Uterus (tissue), 4 donors: ENCODE results near the gene LLPH. TPM values are rescaled to one million over a fixed set of nuclear protein-coding genes. Genes with fewer than 3 reads are reported as not detected.

Source experiments
- DNase-seq, 2 donors: peaks; one replicate each; pipeline ENCODE4 v3.0.0-alpha.2; 2019 to 2020
- H3K27ac ChIP-seq, 2 donors: fragments of 200-600 bp; sonication (generic); 1 replicate in 1 of 2; 2 replicates in 1 of 2; pipeline ENCODE4 v1.5.1; 2016 to 2018
- H3K27me3 ChIP-seq, 2 donors: fragments of 200-600 bp; sonication (generic); one replicate each; pipeline ENCODE4 v1.5.1; 2018 to 2019; ENCODE audit warnings: control low read depth in 1 of 2
- H3K36me3 ChIP-seq, 2 donors: fragments of 200-600 bp; sonication (generic); one replicate each; pipeline ENCODE4 v1.5.1; 2019; ENCODE audit warnings: control low read depth in 1 of 2
- H3K4me1 ChIP-seq, 2 donors: fragments of 200-600 bp; sonication (generic); one replicate each; pipeline ENCODE4 v1.5.1; 2018 to 2019; ENCODE audit warnings: control low read depth in 1 of 2
- H3K4me3 ChIP-seq, 2 donors: fragments of 200-600 bp; sonication (generic); 1 replicate in 1 of 2; 2 replicates in 1 of 2; pipeline ENCODE4 v1.5.1; 2018 to 2019; ENCODE audit warnings: mild to moderate bottlenecking in 1 of 2
- H3K9me3 ChIP-seq, 2 donors: fragments of 200-600 bp; sonication (generic); one replicate each; pipeline ENCODE4 v1.5.1; 2019; ENCODE audit warnings: control low read depth in 1 of 2
- POLR2A ChIP-seq, 2 donors: fragments of 450-650 bp; IDR thresholded peaks; one replicate each; pipeline ENCODE4 v1.6.1; 2016; ENCODE audit warnings: antibody characterized with exemption in 2 of 2, mild to moderate bottlenecking in 1 of 2, moderate library complexity in 1 of 2
- intact Hi-C: fragments of 100-400 bp; cut with DNase I; formaldehyde crosslinking; loops from one replicate; pipeline ENCODE4 v1.15.1; 2023; ENCODE audit warnings: low total_unique reads
- total RNA-seq, 4 donors: library from RNA; depleted of rRNA in 3 of 4; stranded (reverse); fragments of >200 nt in 3 of 4; gene quantifications; one replicate each; pipeline versions ENCODE4 v1.1.0 to v1.2.4, GENCODE V29; 2014 to 2023
- TF ChIP-seq, protein P1 (sequence below), 4 experiments: fragments of 200-600 bp in 2 of 4; fragments of 450-650 bp in 2 of 4; sonication (generic) in 2 of 4; IDR thresholded peaks; one replicate each; pipeline ENCODE4 v1.5.1; 2016 to 2019; ENCODE audit warnings: antibody characterized with exemption in 4 of 4, mild to moderate bottlenecking in 2 of 4, moderate library complexity in 1 of 4
- donor health status: DM: yes; HTN: yes; CAD: no.

Gene LLPH
- total RNA-seq, 4 donors from 2014 or later: 3.5 to 17.1 (median 7.2) TPM

DNA sequence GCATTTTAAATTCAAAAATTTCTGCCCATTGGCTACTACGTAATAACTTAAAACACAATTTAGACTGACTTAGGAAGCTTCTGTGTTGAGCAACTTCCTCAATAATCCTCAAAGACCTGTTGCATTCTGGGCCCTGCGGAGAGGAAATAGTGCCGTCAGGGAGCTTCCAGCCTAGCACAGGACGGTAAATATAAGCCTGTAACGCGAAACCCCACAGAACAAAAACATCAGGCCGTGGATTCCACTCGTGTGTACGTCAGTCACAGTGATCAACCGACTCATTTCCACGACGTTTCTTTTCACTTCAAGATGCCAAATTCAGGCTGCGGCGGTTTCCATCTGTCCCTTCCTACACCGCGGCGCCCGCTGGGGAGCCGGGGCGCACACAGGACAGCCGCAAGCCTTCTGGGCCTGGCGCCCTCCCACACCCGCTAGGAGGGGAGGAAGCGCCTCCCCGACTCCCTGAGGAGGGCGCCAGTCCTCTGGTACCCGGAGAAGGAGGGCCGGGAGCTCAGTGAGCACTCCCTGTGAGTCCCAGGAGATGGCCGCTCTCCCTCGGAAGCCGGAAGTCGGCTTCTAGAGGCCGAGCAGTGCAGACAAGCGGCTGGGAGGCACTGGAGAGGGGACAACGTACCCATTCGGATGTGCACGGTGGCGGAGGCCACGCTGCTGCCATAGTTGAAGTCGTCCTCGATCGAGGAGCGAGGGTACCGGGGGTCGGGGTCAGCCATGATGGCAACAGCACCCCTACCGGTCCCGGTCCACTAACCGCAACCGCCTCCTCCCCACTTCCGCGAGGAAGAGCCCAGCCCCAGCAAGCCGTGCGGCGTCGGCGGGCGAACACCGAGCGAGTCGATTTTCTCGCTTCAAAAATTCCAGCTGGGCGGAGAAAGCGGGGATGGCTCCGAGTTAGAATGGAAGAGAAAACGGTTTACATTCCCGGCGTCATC, 38.9 kb upstream of the LLPH start, which contains the start of gene TMBIM4:
Gene TMBIM4, minus strand, starts transcription at position 776 of the 950 bp plus-strand sequence. Its CDS starts 45 bp downstream, at position 731.
- no peaks in the 10 kb centered on the region for H3K27me3 ChIP-seq
- H3K4me1 ChIP-seq: no peaks in the 10 kb centered on the region
- peak; percentile 42 to 73 for TF ChIP-seq POLR2A (IDR thresholded peaks at IDR 0.05)
- TF ChIP-seq, protein P1, sequence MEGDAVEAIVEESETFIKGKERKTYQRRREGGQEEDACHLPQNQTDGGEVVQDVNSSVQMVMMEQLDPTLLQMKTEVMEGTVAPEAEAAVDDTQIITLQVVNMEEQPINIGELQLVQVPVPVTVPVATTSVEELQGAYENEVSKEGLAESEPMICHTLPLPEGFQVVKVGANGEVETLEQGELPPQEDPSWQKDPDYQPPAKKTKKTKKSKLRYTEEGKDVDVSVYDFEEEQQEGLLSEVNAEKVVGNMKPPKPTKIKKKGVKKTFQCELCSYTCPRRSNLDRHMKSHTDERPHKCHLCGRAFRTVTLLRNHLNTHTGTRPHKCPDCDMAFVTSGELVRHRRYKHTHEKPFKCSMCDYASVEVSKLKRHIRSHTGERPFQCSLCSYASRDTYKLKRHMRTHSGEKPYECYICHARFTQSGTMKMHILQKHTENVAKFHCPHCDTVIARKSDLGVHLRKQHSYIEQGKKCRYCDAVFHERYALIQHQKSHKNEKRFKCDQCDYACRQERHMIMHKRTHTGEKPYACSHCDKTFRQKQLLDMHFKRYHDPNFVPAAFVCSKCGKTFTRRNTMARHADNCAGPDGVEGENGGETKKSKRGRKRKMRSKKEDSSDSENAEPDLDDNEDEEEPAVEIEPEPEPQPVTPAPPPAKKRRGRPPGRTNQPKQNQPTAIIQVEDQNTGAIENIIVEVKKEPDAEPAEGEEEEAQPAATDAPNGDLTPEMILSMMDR (IDR thresholded peaks at IDR 0.05): peak; percentile 29 to 70 (median 50)
- DNase-seq: peak; percentile 85 to 86
- peak within 1 kb of the TSS; percentile 87 to 92 for H3K4me3 ChIP-seq
- intact Hi-C loops: no loop called here
- peak within 1 kb of the TSS; percentile 96 to 100 for H3K27ac ChIP-seq
- H3K36me3 ChIP-seq: no peaks in the 10 kb centered on the region
- no peaks in the 10 kb centered on the region for H3K9me3 ChIP-seq

DNA sequence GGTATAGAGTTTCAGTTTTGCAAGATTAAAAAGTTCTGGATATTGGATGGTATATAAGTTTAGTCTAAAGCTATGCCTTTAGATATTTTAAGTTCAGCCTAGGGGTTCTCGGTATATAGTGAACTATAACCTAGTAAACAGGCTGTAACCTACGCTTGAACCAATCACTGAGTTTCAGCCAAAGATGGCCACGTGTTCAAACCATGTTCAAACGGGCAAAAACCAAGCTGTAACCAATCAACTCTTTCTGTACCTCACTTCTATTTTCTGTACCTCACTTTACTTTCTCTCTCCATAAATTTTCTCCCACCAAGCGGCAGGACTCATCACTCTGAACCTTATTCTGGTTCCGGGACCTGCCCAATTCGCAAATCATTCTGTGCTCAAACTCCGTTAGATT, 37.9 kb upstream of the LLPH start:
- H3K4me1 ChIP-seq: no peaks in the 10 kb centered on the region
- no peaks in the 10 kb centered on the region for H3K36me3 ChIP-seq
- H3K9me3 ChIP-seq: no peaks in the 10 kb centered on the region
- H3K4me3 ChIP-seq: peak overlapping the region; percentile 87 to 92
- peak overlapping the region; percentile 96 to 100 for H3K27ac ChIP-seq
- DNase-seq: no peak
- TF ChIP-seq POLR2A (IDR thresholded peaks at IDR 0.05): no peak
- TF ChIP-seq, protein P1 (IDR thresholded peaks at IDR 0.05): no peak
- H3K27me3 ChIP-seq: no peaks in the 10 kb centered on the region
- intact Hi-C loops: no loop called here

DNA sequence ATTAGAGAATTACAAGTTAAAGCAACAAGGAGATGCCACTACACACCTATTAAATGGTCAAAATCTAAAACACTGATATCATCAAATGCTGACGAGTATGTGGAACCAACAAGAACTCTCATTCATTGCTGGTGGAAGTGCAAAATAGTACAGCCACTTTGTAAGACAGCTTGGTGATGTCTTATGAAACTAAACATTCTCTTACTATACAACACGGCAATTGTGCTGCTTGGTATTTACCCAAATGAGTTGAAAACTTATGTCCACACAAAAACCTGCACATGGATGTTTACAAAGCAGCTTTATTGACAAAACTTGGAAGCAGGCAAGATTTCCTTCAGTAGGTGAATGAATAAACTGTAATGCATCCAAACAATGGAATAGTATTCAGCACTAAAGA, 36.0 kb upstream of the LLPH start:
- no peaks in the 10 kb centered on the region for H3K27me3 ChIP-seq
- no peak overlapping the region for H3K27ac ChIP-seq
- H3K9me3 ChIP-seq: no peaks in the 10 kb centered on the region
- TF ChIP-seq, protein P1 (IDR thresholded peaks at IDR 0.05): no peak
- no peak for TF ChIP-seq POLR2A (IDR thresholded peaks at IDR 0.05)
- H3K36me3 ChIP-seq: no peaks in the 10 kb centered on the region
- no peak overlapping the region for H3K4me3 ChIP-seq
- intact Hi-C loops: no loop called here
- no peak for DNase-seq
- no peaks in the 10 kb centered on the region for H3K4me1 ChIP-seq

DNA sequence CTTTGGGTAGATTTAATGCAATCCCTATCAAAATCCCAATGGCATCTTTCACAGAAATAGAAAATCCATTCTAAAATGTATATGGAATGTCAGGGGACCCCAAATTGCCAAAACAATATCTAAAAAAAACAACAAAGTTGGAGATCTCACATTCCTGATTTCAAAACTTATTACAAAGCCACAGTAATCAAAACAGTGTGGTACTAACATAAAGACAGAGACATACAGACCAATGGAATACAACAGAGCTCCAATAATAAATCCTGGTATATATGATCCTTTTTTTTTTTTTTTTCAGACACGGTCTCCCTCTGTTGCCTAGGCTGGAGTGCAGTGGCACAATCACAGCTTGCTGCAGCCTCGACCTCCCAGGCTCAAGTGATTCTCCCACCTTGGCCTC, 34.6 kb upstream of the LLPH start:
- Histone ChIP-seq H3K9me3 (no peaks in the 10 kb centered on the region), H3K36me3 (no peaks in the 10 kb centered on the region), H3K27ac (no peak overlapping the region), H3K4me3 (no peak overlapping the region), H3K27me3 (no peaks in the 10 kb centered on the region), H3K4me1 (no peaks in the 10 kb centered on the region)
- no peak for DNase-seq
- TF ChIP-seq, protein P1 (IDR thresholded peaks at IDR 0.05): no peak
- no peak for TF ChIP-seq POLR2A (IDR thresholded peaks at IDR 0.05)
- intact Hi-C loops: no loop called here

DNA sequence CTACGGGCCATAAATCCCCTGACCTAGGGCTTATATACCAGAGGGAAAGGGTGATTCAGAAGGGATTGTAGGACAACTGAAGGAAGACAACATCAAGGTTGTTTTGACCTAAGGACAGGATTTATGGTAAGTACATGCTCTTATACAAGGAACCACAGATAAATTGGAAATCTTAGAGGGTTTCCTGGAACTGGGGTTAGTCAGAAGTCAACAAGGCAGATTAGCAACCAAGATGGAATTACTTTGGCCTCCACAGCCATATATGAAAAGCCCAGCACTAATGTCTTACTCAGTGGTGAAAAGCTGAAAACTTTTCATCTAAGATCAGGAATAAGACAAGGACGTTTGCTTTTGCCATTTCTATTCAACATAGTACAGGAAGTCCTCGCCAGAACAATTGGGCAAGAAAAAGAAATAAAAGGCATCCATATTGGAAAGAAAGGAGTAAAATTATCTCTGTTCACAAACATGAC, 33.8 kb upstream of the LLPH start:
- no peak for DNase-seq
- intact Hi-C loops: no loop called here
- Histone ChIP-seq H3K4me1 (no peaks in the 10 kb centered on the region), H3K36me3 (no peaks in the 10 kb centered on the region), H3K27me3 (no peaks in the 10 kb centered on the region), H3K4me3 (no peak overlapping the region), H3K9me3 (no peaks in the 10 kb centered on the region), H3K27ac (no peak overlapping the region)
- TF ChIP-seq, protein P1 (IDR thresholded peaks at IDR 0.05): no peak
- no peak for TF ChIP-seq POLR2A (IDR thresholded peaks at IDR 0.05)
